Measurements from ENCODE around the gene ANKRD55.

- TF ChIP-seq, protein P1, sequence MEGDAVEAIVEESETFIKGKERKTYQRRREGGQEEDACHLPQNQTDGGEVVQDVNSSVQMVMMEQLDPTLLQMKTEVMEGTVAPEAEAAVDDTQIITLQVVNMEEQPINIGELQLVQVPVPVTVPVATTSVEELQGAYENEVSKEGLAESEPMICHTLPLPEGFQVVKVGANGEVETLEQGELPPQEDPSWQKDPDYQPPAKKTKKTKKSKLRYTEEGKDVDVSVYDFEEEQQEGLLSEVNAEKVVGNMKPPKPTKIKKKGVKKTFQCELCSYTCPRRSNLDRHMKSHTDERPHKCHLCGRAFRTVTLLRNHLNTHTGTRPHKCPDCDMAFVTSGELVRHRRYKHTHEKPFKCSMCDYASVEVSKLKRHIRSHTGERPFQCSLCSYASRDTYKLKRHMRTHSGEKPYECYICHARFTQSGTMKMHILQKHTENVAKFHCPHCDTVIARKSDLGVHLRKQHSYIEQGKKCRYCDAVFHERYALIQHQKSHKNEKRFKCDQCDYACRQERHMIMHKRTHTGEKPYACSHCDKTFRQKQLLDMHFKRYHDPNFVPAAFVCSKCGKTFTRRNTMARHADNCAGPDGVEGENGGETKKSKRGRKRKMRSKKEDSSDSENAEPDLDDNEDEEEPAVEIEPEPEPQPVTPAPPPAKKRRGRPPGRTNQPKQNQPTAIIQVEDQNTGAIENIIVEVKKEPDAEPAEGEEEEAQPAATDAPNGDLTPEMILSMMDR (IDR thresholded peaks at IDR 0.05) = no peak
- no peak for TF ChIP-seq EZH2 (IDR thresholded peaks at IDR 0.05)
Observed at GRCh38 chr5:56054666-56055065, 178.5 kb downstream of the ANKRD55 start.

Data from neural progenitor cell (in vitro differentiated cells).